ENCODE measurements around the gene NUTF2.
"Not testable (repeated sequence)": the region's sequence is repeated elsewhere in the genome, so short reads cannot be mapped to it uniquely, and the experiment has no call there.

The NUTF2 gene

DNA sequence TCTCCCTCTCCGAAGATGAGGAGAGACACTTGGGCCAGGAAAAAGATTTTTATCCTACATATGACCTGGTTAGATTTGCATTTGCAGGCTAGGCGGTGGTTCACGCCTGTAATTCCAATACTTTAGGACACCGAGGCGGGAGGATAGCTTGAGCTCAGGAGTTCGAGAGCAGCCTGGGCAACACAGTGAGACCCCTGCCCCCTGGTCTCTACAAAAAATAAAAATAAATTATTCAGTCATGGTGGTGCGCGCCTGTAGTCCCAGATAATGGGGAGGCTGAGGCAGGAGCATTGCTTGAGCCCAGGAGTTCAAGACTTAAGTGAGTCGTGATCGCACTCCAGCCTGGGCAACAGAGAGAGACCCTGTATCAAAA lies 12.5 kb upstream of the NUTF2 start:
- H3K27me3 ChIP-seq (ENCODE audit: control insufficient read depth, insufficient read depth, low read length), result no peaks in the 10 kb centered on the region
- peak overlapping the region; percentile 92 for H3K4me3 ChIP-seq (ENCODE audit: low read depth, low read length)
- H3K79me2 ChIP-seq, result no peaks in the 10 kb centered on the region
- H3K4me1 ChIP-seq, result no peaks in the 10 kb centered on the region
- TF ChIP-seq, protein P1, sequence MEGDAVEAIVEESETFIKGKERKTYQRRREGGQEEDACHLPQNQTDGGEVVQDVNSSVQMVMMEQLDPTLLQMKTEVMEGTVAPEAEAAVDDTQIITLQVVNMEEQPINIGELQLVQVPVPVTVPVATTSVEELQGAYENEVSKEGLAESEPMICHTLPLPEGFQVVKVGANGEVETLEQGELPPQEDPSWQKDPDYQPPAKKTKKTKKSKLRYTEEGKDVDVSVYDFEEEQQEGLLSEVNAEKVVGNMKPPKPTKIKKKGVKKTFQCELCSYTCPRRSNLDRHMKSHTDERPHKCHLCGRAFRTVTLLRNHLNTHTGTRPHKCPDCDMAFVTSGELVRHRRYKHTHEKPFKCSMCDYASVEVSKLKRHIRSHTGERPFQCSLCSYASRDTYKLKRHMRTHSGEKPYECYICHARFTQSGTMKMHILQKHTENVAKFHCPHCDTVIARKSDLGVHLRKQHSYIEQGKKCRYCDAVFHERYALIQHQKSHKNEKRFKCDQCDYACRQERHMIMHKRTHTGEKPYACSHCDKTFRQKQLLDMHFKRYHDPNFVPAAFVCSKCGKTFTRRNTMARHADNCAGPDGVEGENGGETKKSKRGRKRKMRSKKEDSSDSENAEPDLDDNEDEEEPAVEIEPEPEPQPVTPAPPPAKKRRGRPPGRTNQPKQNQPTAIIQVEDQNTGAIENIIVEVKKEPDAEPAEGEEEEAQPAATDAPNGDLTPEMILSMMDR (IDR thresholded peaks at IDR 0.05), result no peak
- H2AFZ ChIP-seq, result peak overlapping the region; percentile 81
- H3K9me3 ChIP-seq (ENCODE audit: control insufficient read depth, low read length), result no peaks in the 10 kb centered on the region
- H3K36me3 ChIP-seq (ENCODE audit: control insufficient read depth, insufficient read depth, low read length), result no peaks in the 10 kb centered on the region
- H3K27ac ChIP-seq, result peak overlapping the region; percentile 0
- H3K4me2 ChIP-seq (ENCODE audit: low read length), result peak overlapping the region; percentile 97
- H3K9ac ChIP-seq, result no peak overlapping the region

GRCh38 chr16:67837190-67837589 lies 9.5 kb upstream of the NUTF2 start:
- not testable (repeated sequence) for H3K36me3 ChIP-seq (ENCODE audit: control insufficient read depth, insufficient read depth, low read length)

GRCh38 chr16:67837811-67838210 lies 8.9 kb upstream of the NUTF2 start:
- Histone ChIP-seq H3K4me3 (ENCODE audit: low read depth, low read length) (no peak overlapping the region), H3K4me1 (peaks cover 3% of the 10 kb centered on the region), H3K27me3 (ENCODE audit: control insufficient read depth, insufficient read depth, low read length) (no peaks in the 10 kb centered on the region), H2AFZ (no peak overlapping the region), H3K9me3 (ENCODE audit: control insufficient read depth, low read length) (no peaks in the 10 kb centered on the region), H3K4me2 (ENCODE audit: low read length) (peak overlapping the region; percentile 53), H3K36me3 (ENCODE audit: control insufficient read depth, insufficient read depth, low read length) (no peaks in the 10 kb centered on the region), H3K27ac (no peak overlapping the region), H3K79me2 (no peaks in the 10 kb centered on the region), H3K9ac (no peak overlapping the region)
- TF ChIP-seq, protein P1 (IDR thresholded peaks at IDR 0.05), result no peak

More at GRCh38 chr16:67837190-67837589, 9.5 kb upstream of the NUTF2 start:
- not testable (repeated sequence) for H3K27ac ChIP-seq; H3K9me3 ChIP-seq (ENCODE audit: control insufficient read depth, low read length); H3K9ac ChIP-seq; H3K4me3 ChIP-seq (ENCODE audit: low read depth, low read length); H3K79me2 ChIP-seq; H3K27me3 ChIP-seq (ENCODE audit: control insufficient read depth, insufficient read depth, low read length); H3K4me1 ChIP-seq; H2AFZ ChIP-seq; H3K4me2 ChIP-seq (ENCODE audit: low read length)

GRCh38 chr16:67841198-67841815 lies 5.4 kb upstream of the NUTF2 start:
- Histone ChIP-seq H3K4me3 (ENCODE audit: low read depth, low read length) (peak overlapping the region; percentile 100), H3K27me3 (ENCODE audit: control insufficient read depth, insufficient read depth, low read length) (no peaks in the 10 kb centered on the region), H3K36me3 (ENCODE audit: control insufficient read depth, insufficient read depth, low read length) (no peaks in the 10 kb centered on the region), H3K27ac (peak overlapping the region; percentile 99), H3K9me3 (ENCODE audit: control insufficient read depth, low read length) (no peaks in the 10 kb centered on the region), H2AFZ (peak overlapping the region; percentile 96), H3K79me2 (peaks cover 5% of the 10 kb centered on the region), H3K9ac (no peak overlapping the region), H3K4me1 (peaks cover 13% of the 10 kb centered on the region), H3K4me2 (ENCODE audit: low read length) (peak overlapping the region; percentile 84)
- TF ChIP-seq, protein P1 (IDR thresholded peaks at IDR 0.05), result no peak

DNA sequence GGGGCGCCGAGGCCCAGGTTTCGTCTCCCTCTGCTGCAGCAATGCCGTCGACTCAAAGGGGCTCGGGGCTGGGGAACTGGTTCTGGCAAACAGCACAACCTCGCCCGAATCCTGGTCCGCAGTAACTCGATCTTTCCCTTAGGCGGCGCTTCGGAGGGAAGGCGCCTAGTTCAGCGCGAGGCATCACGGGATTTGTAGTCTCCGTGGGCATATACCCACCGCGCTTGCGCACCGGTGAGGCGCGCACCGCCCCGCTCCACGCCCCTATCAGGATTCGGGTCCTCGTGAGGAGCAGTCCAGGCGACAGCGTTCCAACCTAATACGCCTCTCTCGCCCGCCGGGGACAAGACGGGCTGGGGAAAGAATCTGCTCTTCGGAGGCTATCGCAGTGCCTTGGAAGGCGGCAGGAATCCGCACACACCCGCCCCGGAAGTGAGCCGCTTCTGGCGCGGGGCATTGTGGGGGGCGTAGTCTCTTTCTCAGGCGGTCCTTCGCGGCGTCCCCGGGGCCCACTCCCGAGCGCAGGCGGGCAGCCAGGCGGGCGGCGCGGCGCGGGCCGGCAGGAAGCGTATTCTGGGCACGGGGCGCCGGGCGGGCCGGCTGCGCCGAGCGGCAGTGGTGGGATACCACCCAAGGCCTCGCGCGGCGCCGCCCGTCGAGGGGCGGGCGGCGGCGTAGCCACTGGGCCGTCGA lies 4.8 kb upstream of the NUTF2 start, which contains the start of gene THAP11:
Gene THAP11, plus strand, starts transcription at position 505 of the 693 bp plus-strand sequence. CDS start 235 bp downstream, outside the sequence.
- H2AFZ ChIP-seq, result peak within 1 kb of the TSS; percentile 96
- peak within 1 kb of the TSS; percentile 100 for H3K4me3 ChIP-seq (ENCODE audit: low read depth, low read length)
- H3K36me3 ChIP-seq (ENCODE audit: control insufficient read depth, insufficient read depth, low read length), result no peaks in the 10 kb centered on the region
- H3K27me3 ChIP-seq (ENCODE audit: control insufficient read depth, insufficient read depth, low read length), result no peaks in the 10 kb centered on the region
- peak within 1 kb of the TSS; percentile 81 for H3K9ac ChIP-seq
- no peaks in the 10 kb centered on the region for H3K9me3 ChIP-seq (ENCODE audit: control insufficient read depth, low read length)
- H3K4me2 ChIP-seq (ENCODE audit: low read length), result peak within 1 kb of the TSS; percentile 84
- peaks cover 5% of the 10 kb centered on the region for H3K79me2 ChIP-seq
- peak within 1 kb of the TSS; percentile 99 for H3K27ac ChIP-seq
- TF ChIP-seq, protein P1 (IDR thresholded peaks at IDR 0.05), result peak; percentile 93
- peaks cover 13% of the 10 kb centered on the region for H3K4me1 ChIP-seq
